NCI-H1436 treated with DMSO at 0.1 percent for 48 hours (cell line): ENCODE results near the gene BTBD9.
"Not testable (repeated sequence)": the region's sequence is repeated elsewhere in the genome, so short reads cannot be mapped to it uniquely, and the experiment has no call there.

Experiments used
- DNase-seq: peaks from one replicate; lab custom pipeline; 2025; lab: John Stamatoyannopoulos, UW

Gene BTBD9

DNA sequence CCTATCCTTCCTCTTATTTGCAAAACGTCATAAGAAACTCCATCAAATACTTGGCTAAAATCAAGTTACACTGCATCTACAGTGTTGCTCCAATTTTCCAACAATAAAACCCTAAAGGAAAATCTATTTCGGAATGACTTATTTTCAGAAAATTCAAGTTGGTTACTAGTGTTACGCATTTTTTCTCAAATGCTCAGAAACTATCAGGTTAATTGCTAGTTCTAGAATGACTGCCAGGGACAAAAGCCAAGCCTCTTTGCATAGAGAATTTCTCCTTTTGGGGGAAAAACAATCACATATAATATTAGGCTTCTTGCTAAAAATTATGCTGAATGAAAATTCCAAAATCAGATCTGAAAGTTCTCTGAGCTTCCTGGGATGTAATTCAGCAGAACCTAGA, 210.2 kb downstream of the BTBD9 start:
- DNase-seq: no peak

DNA sequence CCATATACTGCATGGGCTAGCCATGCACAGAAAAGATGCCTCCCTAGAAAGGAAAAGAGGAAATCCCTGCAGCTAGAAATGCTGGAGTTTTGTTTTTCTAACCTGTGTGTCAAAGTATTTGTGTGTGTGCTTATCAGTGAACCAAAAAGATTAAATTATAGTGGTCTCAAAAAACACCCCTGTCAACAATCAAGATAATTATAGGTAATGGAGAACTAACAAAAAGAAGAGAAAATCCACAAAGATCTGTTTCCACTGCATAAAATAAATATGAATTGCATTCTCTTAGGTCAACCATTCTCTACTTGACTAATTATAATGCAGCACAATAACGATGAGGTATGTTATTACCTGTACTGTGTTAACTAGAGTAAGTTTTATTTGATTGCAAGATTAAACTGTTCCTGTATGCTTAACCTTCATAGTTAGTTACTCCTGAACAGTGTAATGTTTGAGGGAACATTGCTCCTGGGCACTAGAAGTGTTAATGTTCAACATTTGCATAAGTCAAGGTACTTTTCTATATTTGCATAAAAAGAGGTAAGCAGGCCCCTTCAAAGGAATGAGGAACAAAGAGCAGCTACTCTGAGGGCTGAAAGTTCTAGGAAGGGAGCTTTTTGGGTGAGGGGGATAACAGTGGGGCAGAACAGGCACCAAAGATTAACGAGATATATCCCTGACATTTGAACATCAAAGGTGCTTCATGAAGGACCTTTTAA, 212.1 kb downstream of the BTBD9 start:
- DNase-seq: no peak

DNA sequence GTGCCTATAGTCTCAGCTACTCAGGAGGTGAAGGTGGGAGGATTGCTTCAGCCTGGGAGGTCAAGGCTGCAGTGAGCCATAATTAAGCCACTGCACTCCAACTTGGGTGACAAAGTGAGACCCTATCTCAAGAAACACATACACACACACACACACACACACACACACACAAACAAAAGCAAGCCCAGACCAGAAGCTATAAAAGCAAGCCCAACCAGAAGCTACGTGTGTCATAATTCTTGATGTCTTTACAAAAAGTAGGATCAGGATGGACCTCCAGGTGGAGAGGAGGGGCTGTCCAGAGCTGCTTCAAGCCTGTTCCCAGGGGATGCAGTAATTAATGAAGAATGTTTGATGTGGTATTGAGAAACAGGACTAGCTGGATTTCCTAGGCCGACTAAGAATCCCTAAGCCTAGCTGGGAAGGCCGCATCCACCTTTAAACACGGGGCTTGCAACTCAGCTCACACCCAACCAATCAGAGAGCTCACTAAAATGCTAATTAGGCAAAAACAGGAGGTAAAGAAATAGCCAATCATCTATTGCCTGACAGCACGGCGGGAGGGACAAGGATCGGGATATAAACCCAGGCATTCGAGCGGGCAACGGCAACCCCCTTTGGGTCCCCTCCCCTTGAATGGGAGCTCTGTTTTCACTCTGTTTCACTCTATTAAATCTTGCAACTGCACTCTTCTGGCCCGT, 213.8 kb downstream of the BTBD9 start:
- DNase-seq: not testable (repeated sequence)

DNA sequence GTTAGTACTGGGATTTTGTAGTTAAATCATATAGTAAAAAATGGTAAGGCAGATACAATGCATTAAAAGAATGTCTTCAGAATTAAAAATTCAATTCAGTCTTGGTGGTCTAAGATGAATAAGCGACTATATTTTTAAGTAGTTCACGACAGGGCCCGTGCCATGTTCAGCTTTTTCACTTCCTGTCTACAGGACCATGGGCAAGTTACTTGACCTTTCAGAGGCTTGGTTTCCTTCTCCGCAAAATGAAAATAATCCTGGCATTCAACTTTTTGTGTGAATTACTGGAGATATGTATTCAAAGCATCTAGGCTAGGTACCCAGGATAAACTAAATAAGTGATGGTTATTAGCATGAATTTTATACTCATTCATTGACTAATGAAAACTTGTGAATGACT, 216.0 kb downstream of the BTBD9 start:
- DNase-seq: no peak

DNA sequence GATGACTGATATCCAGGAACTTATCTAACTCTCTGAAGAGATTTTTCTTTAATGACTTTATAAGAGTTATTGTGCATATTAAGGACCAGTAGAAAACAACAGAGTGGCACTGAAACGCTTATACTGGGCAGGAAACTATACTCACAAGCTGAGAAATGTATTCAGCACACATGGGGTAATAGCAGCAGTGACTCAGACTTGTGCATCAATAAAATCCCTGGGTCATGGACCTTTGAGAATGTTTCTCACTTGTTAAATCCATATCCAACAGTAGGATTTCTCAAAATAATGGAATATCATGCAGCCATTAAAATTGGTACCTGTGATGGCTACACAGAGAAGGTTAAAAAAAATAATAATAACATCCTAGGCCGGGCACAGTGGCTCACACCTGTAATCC, 219.5 kb downstream of the BTBD9 start:
- no peak for DNase-seq

DNA sequence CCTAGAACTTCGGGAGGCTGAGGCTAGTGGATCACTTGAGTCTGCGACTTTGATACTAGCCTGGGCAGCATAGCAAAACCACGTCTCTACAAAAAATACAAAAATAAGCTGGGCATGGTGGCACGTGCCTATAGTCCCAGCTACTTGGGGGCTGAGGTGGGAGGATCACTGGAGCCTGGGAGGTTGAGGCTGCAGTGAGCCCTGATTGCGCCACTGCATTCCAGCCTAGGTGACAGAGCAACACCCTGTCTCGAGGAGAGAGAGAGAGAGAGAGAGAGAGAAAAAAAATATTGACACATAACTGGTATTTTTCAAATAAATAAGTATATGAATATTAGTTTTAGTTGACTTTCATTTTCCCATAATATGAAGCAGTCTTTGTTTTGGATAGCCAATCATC, 222.2 kb downstream of the BTBD9 start:
- DNase-seq: no peak

DNA sequence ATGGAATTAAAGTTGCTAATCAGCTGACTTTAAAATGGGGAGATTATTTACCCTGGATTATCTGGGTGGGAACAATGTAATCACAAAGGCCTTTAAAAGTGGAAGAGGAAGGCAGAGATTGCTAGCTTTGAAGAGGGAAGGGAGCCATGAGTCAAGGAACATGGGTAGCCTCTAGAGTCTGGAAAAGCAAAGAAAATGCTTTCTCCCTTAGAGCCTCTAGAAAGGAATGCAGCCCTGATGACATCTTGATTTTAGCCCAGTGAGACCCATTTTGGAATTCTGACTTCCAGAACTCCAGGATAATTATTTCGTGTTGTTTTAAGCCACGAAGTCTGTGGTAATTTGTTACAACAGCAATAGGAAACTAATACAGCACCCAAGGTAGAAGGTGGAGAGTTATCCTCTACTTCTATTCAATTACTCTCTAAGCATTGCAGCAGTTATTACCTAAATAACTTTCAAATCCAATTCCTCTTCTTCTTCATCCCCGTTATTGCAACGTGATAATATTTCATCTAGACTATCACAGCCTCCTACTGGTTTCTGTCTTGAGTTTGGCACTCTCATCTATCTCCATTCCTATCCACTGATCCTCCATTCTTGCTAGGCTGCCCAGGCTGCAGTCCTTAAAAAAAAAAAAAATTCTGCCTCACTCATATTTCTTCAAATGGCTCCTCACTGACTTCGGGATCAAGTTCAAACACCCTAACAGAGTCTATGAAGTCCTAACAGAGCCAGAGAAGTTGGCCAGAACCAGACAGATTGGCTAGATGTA, 224.3 kb downstream of the BTBD9 start:
- no peak for DNase-seq

DNA sequence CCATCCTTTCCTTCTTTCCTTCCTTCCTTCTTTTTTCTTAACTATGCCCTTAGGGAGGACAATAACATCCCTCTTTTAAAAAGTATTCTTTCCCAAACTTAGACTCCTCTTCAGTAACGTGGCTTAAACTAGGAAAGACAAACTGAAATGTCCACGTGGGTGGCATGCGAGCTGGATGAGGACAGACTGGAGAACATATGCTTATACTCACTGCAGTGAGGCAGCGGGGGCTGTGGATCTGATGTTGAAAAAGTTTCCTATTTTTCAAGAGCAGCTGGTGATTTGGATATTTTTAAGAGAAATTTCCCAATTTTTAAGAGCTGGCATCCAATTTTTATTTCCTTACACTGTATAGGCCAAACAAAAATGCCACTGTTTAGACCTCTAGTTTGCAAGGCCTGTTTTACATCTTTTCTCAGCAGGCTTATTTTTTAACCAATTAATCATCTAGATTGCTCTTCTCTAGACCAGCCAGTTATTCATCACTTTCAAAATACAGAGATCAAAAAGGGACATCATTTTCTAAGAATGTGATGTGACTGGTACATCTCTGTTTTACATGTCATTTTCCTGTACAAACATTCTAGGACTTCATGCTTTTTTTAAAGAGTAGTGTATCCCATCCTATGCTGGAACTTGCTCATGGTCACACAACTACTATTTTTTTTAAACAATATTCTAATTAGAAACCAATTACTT, 226.5 kb downstream of the BTBD9 start:
- DNase-seq: no peak

DNA sequence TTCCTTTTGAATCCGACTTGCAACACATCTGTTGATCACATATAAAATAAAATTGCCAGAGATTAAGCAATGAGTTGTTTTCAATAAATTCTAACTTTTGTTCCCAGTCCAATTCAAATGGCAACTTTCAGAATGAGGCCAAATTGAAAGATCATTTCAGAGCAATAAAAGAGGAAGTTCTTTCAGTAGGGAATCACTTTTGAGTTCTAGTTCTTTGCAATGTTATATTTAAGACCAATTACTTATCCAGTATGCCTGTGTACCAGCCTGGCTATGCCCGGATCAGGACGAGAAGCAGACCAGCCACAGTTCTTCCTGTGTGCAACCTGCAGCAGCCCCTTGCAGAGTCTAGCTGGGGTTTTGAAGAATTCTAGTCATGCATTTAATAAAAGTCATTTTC, 232.5 kb downstream of the BTBD9 start:
- no peak for DNase-seq

DNA sequence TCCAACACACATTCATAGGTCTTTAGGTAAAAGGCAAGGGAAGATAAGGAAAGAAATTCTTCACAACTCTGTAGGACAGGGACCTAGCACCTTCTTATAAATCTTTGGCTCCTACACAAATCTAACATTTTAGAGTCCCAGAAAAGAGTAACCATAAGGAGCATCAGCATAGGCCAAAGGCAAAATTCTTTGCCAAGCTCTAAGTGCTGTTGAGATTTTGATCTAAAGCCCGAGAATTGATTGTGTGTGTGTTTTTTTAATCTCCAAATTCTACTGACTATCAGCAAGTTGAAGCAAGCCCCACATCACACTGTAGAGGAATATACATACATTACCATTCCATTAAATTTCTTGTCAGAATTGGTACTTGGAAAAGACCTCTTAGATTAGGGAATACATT, 233.6 kb downstream of the BTBD9 start:
- DNase-seq: no peak

DNA sequence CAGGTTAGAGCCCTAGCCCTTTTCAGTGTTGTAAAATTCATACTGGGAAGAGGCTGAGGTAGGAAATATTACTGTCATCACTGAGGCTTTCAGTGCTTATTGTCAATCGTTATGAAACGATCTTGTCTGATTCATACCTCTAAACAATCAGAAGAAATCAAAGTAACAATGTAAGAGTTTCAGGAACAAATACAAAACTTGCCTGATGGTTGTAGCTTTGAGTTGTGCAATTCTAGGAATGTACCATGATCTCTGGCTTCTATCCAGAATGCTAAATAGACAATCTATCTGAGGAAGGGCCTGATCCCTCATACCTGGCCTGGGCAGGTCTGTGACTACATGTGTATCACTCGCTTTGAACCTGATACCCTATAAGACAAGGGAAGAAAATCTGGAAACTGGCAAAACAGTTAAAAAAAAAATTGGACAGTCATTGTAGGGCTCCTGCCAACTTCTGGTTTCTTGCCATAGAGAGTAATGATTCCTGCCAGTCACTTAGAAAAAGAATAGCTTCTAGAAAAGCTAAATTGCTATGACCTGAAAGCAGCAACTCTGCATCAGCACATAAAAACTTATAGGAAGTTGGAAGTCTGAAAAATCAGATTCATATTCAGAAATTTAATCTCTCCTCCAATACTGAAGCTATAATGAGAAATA, 234.7 kb downstream of the BTBD9 start:
- no peak for DNase-seq

DNA sequence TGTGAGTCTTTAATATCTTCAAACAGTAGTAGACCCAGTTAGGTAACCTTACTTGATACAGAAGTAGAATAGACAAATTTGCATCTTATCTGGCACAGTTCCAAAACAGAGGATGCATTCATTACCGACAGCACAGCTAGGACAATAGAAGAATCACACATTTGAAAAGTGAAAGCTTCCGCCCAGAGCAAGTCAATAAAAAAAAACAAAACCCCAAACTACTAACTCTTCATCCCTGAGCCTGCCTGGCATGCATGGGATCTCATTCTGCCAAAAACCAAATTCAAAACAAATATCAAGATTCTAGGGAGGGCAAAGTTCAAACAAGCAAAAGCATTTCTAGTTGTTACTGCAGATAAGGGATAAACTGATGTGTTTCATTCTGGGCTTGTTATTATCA, 235.4 kb downstream of the BTBD9 start:
- no peak for DNase-seq

DNA sequence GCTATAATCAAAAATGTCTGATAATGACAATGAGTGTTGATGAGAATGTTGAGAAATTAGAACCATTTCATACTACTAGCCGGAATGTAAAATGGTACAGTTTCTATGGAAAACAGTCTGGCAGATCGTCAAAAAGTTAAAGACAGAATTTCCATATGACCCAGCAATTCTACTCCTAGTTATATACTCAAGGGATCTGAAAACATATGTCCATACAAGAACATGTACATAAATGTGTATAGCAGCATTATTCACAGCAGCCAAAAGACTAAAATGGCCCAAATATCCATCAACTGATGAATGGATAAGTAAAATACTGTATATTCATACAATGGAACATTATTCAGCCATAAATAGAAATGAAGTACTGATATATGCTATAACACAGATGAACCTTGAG, 236.2 kb downstream of the BTBD9 start:
- DNase-seq: no peak

DNA sequence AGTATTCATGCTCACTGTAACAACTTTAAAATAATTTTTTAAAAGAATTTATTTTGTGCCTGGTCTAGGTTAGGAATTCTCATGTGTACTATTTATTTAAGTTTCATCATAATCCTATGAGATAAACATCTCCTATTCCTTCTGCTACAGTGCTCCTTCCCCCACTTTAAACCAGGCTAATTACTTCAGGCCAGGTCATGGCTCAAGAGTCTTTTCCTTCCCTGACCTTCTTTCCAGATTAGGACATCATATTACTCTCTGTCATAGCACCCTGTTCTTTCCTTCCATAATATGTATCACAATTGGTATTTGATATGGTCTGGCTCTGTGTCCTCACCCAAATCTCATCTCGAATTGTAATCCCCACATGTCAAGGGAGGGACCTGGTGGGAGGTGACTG, 239.0 kb downstream of the BTBD9 start:
- DNase-seq: no peak

DNA sequence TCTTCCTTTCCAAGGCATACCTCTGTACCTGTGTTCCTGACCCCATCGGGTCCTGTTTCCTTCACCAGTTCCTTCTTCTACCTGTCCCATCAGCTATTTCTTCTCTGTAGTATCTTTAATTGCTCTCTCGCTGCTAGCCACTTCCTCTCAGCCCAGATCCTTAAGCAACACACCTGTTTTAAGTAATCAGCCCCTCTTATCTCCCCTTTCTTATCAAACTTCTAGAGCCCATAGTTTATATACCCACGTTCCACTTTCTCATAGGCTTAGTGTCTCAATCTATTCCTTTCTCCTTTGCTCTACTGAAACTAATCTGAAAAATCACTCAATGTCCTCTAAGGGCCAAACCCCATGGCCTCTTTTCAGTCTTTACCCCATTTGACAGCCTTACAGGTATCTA, 239.6 kb downstream of the BTBD9 start:
- no peak for DNase-seq

DNA sequence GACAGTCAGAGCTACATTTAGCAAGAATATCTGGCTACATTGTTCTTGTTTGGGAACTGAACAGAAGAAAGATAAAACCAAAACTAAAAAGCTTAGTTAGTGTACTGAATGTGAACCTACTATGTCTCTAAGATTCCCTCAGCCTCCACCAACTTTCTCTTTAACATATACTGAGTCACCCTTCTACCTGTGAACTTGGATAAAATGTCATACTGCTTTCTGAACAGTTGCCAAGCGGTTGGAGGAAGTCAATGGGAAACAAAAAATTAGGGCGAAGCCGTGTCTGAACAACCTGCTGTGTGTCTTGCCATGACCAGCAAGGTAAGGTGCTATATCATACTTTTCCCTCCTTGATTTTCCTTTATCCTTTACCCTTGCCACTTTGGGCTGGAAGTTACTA, 243.5 kb downstream of the BTBD9 start:
- DNase-seq: no peak

DNA sequence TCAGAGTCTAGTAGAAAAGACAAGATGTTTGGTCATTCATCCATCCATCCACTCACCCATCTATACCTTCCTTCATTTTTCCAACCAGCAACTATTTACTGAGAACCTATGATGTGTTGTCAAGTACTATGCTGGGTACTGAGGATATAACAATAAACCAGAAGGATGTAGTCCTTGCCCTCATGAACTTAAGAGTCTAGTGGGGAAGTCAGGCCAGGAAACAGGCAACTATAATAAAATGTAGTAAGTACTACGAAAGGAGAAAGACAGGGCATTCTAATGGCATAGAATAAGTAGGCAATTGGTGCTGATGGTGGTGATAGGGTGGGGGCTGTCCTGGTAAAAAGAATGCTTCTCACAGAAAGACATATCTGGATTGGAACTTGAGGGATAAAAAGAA, 245.7 kb downstream of the BTBD9 start:
- DNase-seq: no peak

DNA sequence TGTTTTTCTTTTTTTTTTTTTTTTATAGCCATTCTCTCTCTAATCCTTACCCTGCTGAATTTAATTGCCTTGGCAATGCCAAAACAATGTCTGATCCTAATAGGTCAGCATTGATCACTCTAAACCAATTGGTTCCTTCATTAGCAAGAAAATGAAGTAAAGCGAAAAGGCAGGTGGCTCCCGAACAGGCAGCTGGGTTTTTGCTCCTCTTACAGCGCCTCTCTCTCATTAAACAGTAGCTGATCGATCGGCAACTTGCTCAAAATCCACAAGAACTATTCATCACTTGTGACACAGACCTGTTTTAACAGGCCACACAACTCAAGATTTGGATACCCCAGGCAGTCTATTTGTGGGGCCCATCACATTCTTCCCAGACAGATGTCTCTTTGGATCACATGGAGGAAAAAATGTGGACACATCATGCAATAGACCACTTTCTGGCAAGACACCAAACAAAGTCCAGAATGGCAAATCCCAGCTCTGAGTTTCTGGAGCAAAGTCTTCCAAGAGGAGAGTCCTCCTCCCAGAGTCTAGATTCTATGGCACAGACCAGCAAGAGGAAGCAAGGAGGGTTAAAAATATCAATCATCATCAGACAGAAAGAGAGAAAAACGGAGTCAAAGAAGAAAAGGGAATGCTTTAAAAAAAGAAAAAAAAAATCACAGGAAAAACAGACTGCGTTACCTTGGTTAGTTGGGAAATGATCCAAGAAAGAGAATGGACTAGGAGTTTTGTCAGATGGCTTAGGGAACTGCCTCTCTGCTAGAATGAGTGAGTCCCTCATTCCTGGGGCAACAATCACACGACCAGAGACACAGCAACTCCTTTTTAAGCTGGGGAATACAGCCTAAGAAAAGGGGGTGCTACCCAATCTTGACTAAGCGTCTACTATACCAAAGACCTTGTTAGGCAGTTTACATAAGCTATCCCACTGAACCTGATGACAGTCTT, 247.8 kb downstream of the BTBD9 start:
- no peak for DNase-seq

DNA sequence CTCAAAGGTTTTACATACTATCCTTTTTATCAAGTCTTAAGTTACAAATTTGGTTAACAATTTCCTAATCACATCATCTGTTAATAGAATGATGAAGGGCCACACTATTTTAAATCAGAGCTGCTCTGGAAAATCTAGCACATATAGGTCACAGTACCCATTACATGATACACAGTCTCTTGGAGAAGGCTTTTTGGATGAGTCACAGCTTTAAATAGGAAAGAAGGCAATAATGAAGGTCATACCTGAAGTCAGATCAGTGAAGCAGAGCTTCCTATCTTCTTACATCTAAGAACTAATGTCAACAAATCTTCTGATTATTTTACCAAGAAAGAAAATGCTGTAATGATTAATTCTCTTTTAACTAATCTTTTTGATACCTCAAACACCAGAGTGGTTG, 248.5 kb downstream of the BTBD9 start:
- no peak for DNase-seq

DNA sequence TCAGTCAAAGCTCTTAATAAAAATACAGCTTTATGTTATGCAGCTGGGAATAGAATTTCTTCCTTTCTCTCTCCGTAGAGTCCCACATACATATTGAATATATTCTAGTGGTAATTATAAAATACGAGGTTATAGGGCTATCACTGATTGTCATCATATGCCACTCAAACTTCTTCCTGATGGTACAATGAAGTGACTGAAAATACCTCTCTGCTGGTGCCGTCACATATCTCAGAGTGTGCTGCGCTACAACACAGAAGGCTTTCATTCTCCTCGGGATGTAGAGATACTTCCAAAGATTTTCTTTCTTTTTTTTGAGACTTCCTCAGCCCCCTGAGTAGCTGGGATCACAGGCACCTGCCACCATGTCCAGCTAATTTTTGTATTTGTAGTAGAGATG, 249.9 kb downstream of the BTBD9 start:
- DNase-seq: no peak

DNA sequence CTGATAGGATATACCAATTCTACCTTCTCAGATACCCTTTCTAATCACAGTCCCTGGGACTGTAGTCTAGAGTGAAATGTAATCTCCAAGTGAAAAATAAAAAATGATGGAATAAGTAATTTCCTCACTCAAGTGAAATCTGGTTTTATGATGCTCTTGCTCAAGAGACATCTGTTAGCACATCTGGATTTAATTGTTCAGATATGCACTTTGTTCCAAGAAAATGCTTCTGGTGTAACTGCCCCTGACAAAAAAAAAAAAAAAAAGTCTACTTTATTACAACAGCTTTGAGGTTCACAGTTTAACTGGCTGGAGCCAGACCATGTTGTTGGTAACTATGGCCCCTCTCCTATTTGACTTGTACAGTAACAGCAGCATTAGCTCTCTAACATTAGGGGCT, 251.8 kb downstream of the BTBD9 start:
- no peak for DNase-seq
